Ovary (tissue), 9 donors: ENCODE results near the gene MAP4K4. TPM values are rescaled to one million over a fixed set of nuclear protein-coding genes. Genes with fewer than 3 reads are reported as not detected.

Experiments used
- DNase-seq, 5 donors: peaks; one replicate each; pipeline ENCODE4 v3.0.0-alpha.2; 2019 to 2020
- H3K27ac ChIP-seq, 2 donors: fragments of 200-600 bp; one replicate each; pipeline versions ENCODE4 v1.5.1 to v1.8.0; 2019 to 2022
- H3K27me3 ChIP-seq: fragments of 200-600 bp; one replicate; pipeline ENCODE4 v1.8.0; 2022
- H3K36me3 ChIP-seq: fragments of 200-600 bp; sonication (generic); one replicate; pipeline ENCODE4 v1.5.1; 2019
- H3K4me1 ChIP-seq: one replicate; pipeline ENCODE4 v1.8.1; 2013; ENCODE audit warnings: mild to moderate bottlenecking, moderate library complexity; ENCODE audit not compliant: insufficient read depth
- H3K4me3 ChIP-seq: fragments of 200-600 bp; sonication (generic); one replicate; pipeline ENCODE4 v1.5.1; 2017
- H3K9me3 ChIP-seq, 2 donors: fragments of 200-600 bp in 1 of 2; sonication (generic) in 1 of 2; one replicate each; pipeline versions ENCODE4 v1.5.1 to v1.8.1; 2013 to 2019; ENCODE audit warnings: mild to moderate bottlenecking in 1 of 2, moderate library complexity in 1 of 2
- CTCF ChIP-seq, 3 donors: fragments of 450-650 bp in 2 of 3; fragments of 200-600 bp in 1 of 3; IDR thresholded peaks; one replicate each; pipeline versions ENCODE4 v1.5.1 to v1.8.0; 2016 to 2022; ENCODE audit warnings: antibody characterized with exemption in 3 of 3, mild to moderate bottlenecking in 1 of 3
- EP300 ChIP-seq: sonication (generic); formaldehyde crosslinking; IDR thresholded peaks from one replicate; pipeline ENCODE4 v1.6.1; 2017; ENCODE audit warnings: antibody characterized with exemption
- POLR2A ChIP-seq: fragments of 450-650 bp; IDR thresholded peaks from one replicate; pipeline ENCODE4 v1.6.1; 2017; ENCODE audit warnings: antibody characterized with exemption, mild to moderate bottlenecking, moderate library complexity
- WGBS, 3 donors: extraction: QIAGEN DNeasy Blood & Tissue Kit in 1 of 3; methylation state at CpG; one replicate each; pipeline versions ENCODE4 v1.1.5 to v1.1.7; 2013 to 2017; 5-methylcytosine and 5-hydroxymethylcytosine counted together
- intact Hi-C, 4 donors: fragments of 100-400 bp; cut with DNase I; formaldehyde crosslinking; loops; one replicate each; pipeline versions ENCODE4 v1.11.0 to v1.15.1; 2022 to 2023
- polyA plus RNA-seq, 2 donors: library from polyadenylated mRNA; stranded (reverse); fragments of 200-250 nt in 1 of 2; fragments of 350-450 nt in 1 of 2; fragmentation: Illumina TruSeq in 1 of 2; extraction: RNeasy Lipid Tissue Mini Kit (QIAGEN cat#74804) in 1 of 2; gene quantifications; one replicate each; pipeline ENCODE4 v1.2.3, GENCODE V29; 2013 to 2014
- total RNA-seq, 7 donors: library from RNA; depleted of rRNA in 2 of 7; stranded (reverse); fragments of >200 nt in 2 of 7; fragmentation: NEBNext Ultra II Directional in 3 of 7; extraction: Animal tissue kit (Norgen Biotek cat#: 25700) in 3 of 7; gene quantifications; one replicate each; pipeline versions ENCODE4 v1.1.0 to v1.2.4, GENCODE V29; 2016 to 2023
- donor health status: DM: no; HTN: no; CAD: no; lungs with moderate emphysema.
- donor health status: DM: no; HTN: no; CAD: no.
- donor health status: Bipolar disorder and iron deficiency.
- donor health status: DM: yes; HTN: yes; CAD: no.
- donor health status: DM: no; HTN: no; CAD: no.
- donor health status: DM: yes; HTN: yes; CAD: no.

The MAP4K4 gene
- total and polyA plus RNA-seq, 9 donors, result 23.9 to 60.9 (median 49.7) TPM

GRCh38 chr2:101781791-101782426 lies 84.4 kb downstream of the MAP4K4 start:
- Histone ChIP-seq H3K27me3 (no peaks in the 10 kb centered on the region), H3K36me3 (no peaks in the 10 kb centered on the region), H3K4me3 (no peak overlapping the region), H3K4me1 (peaks cover 6% of the 10 kb centered on the region), H3K9me3 (no peaks in the 10 kb centered on the region), H3K27ac (no peak overlapping the region)
- no peak for TF ChIP-seq CTCF (IDR thresholded peaks at IDR 0.05)
- no peak for TF ChIP-seq POLR2A
- no peak for DNase-seq
- 79 to 87% (median 85%) methylated on average over 6 of the region's 6 CpGs for WGBS, 3 donors
- intact Hi-C loops, result no loop called here

GRCh38 chr2:101782427-101782792 lies 84.9 kb downstream of the MAP4K4 start:
- WGBS, 3 donors, result 79 to 86% (median 82%) methylated on average over 5 of the region's 5 CpGs
- H3K9me3 ChIP-seq, result no peaks in the 10 kb centered on the region

GRCh38 chr2:101787097-101787496 lies 89.6 kb downstream of the MAP4K4 start:
- DNase-seq, result no peak
- H3K9me3 ChIP-seq, result no peaks in the 10 kb centered on the region
- no peaks in the 10 kb centered on the region for H3K36me3 ChIP-seq
- 90 to 95% (median 91%) methylated on average over 3 of the region's 3 CpGs for WGBS, 3 donors
- intact Hi-C loops, result no loop called here
- no peak overlapping the region for H3K27ac ChIP-seq
- H3K4me3 ChIP-seq, result no peak overlapping the region
- TF ChIP-seq POLR2A, result no peak
- TF ChIP-seq EP300, result no peak
- TF ChIP-seq CTCF (IDR thresholded peaks at IDR 0.05), result no peak
- peaks cover 10% of the 10 kb centered on the region for H3K4me1 ChIP-seq
- H3K27me3 ChIP-seq, result no peaks in the 10 kb centered on the region

More at GRCh38 chr2:101782427-101782792, 84.9 kb downstream of the MAP4K4 start:
- peaks cover 6% of the 10 kb centered on the region for H3K4me1 ChIP-seq
- H3K27ac ChIP-seq, result no peak overlapping the region
- no peaks in the 10 kb centered on the region for H3K27me3 ChIP-seq
- H3K36me3 ChIP-seq, result no peaks in the 10 kb centered on the region
- intact Hi-C loops, result no loop called here
- DNase-seq, result no peak
- no peak overlapping the region for H3K4me3 ChIP-seq
- TF ChIP-seq EP300, result no peak
- no peak for TF ChIP-seq CTCF (IDR thresholded peaks at IDR 0.05)
- TF ChIP-seq POLR2A, result no peak

- no peak overlapping the region for H3K27ac ChIP-seq
- H3K36me3 ChIP-seq, result no peaks in the 10 kb centered on the region
- H3K27me3 ChIP-seq, result no peaks in the 10 kb centered on the region
- H3K9me3 ChIP-seq, result no peaks in the 10 kb centered on the region
- 80 to 86% (median 82%) methylated on average over 1 of the region's 1 CpG for WGBS, 3 donors
- H3K4me1 ChIP-seq, result peaks cover 13% of the 10 kb centered on the region
- no peak for DNase-seq
- H3K4me3 ChIP-seq, result no peak overlapping the region
- TF ChIP-seq CTCF (IDR thresholded peaks at IDR 0.05) (no peak), POLR2A (no peak), EP300 (no peak)
- intact Hi-C loops, result no loop called here
Measured at GRCh38 chr2:101788565-101788964, 91.1 kb downstream of the MAP4K4 start.
